Activated CD8-positive, alpha-beta memory T cell treated with anti-CD3 and anti-CD28 coated beads, Interleukin-2, amount 10 ng/mL, durations not matched to agents 7 days and 5 days (primary cell): ENCODE results near the gene STING1. TPM values are rescaled to one million over a fixed set of nuclear protein-coding genes. Genes with fewer than 3 reads are reported as not detected.

ENCODE experiments used
- ATAC-seq: fragments of 150-1000 bp; cut with Tn5 transposase; one replicate; pipeline ENCODE4 v1.10.0; 2021; ENCODE audit warnings: moderate library complexity
- CTCF ChIA-PET: fragments of 350-600 bp; sonication (Branson Sonifier 250); formaldehyde crosslinking; loops from one replicate; lab custom pipeline; 2021; ENCODE audit warnings: antibody characterized with exemption; lab: Charles Lee
- DNase-seq: peaks from one replicate; pipeline ENCODE4 v3.0.0-alpha.2; 2020
- H3K27ac Mint-ChIP-seq: one replicate; pipeline ENCODE4 v1.8.0; 2021; ENCODE audit warnings: mild to moderate bottlenecking, mixed read lengths
- H3K27me3 Mint-ChIP-seq: one replicate; pipeline ENCODE4 v1.8.0; 2021; ENCODE audit warnings: mixed read lengths
- H3K36me3 Mint-ChIP-seq: one replicate; pipeline ENCODE4 v1.8.0; 2021; ENCODE audit warnings: mild to moderate bottlenecking, mixed read lengths
- H3K4me1 Mint-ChIP-seq: one replicate; pipeline ENCODE4 v1.8.0; 2021; ENCODE audit warnings: mixed read lengths
- H3K4me3 Mint-ChIP-seq: one replicate; pipeline ENCODE4 v1.8.0; 2021; ENCODE audit warnings: mild to moderate bottlenecking, moderate library complexity, mixed read lengths
- H3K9me3 Mint-ChIP-seq: one replicate; pipeline ENCODE4 v1.8.0; 2022; ENCODE audit warnings: low read depth, mixed read lengths
- total RNA-seq, 2 experiments: library from RNA; stranded (reverse); gene quantifications; one replicate each; pipeline ENCODE4 v1.2.3, GENCODE V29; 2021

STING1 gene
- total RNA-seq, 2 experiments from 2014 or later, result 103 to 115 TPM

DNA sequence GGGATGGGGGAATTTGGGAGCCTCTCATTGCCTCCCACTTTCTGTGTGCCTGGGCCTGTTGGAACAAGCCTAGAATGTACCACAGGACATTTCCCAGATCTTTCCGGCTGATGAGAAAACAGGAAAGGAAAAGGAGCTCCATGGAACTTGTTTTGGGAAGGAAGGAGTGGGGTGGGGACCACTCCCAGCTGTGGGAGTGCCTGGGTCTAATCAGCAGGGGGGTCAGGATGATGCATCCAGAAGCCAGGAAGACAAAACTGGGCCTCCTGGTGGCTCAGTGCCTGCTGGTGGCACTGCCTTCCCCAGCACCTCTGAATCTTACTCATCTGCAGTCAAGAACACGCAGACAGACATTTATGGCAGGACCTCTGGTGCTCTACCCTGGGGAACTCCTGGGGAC lies 9.0 kb downstream of the STING1 start:
- ATAC-seq, result no peak

DNA sequence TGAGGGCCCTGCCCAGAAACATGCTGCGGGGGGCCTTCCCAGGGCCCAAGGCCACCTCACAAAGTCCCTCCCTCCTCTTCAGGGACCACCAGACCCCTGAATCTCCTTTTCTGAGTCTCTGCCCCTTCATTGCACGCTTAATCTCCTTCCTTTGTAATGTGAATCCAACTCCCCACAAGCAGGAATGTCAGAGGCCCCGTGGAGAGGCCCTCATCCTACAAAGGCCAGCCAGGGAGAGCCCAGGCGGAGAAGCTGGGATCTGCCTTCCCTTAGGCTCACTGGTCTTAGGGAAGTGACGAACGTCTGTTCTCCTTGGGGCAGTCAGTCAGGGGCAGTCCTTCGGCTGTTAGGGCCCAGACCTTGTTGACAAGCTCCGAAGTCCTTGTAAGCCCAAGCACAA lies 9.5 kb downstream of the STING1 start:
- H3K9me3 Mint-ChIP-seq, result no peaks in the 10 kb centered on the region
- H3K4me1 Mint-ChIP-seq, result peaks cover 71% of the 10 kb centered on the region
- no peak for DNase-seq
- H3K27ac Mint-ChIP-seq, result no peak overlapping the region
- CTCF ChIA-PET, result interaction anchor here (1.1 to 1.3 kb wide), 2 partner anchors 9 to 34 kb away, joined by 3 to 4 read pairs; partner anchors contain the start of genes DNAJC18 and STING1
- no peak overlapping the region for H3K4me3 Mint-ChIP-seq
- H3K36me3 Mint-ChIP-seq, result peaks cover 17% of the 10 kb centered on the region
- no peaks in the 10 kb centered on the region for H3K27me3 Mint-ChIP-seq
- no peak for ATAC-seq

More for the DNA sequence above, 9.0 kb downstream of the STING1 start:
- Mint-ChIP-seq H3K27me3 (no peaks in the 10 kb centered on the region), H3K4me1 (peaks cover 68% of the 10 kb centered on the region), H3K9me3 (no peaks in the 10 kb centered on the region), H3K27ac (no peak overlapping the region), H3K36me3 (peaks cover 19% of the 10 kb centered on the region), H3K4me3 (no peak overlapping the region)
- DNase-seq, result no peak
- CTCF ChIA-PET, result interaction anchor here (0.7 to 1.3 kb wide), 3 partner anchors 8 to 35 kb away, joined by 3 to 4 read pairs (median 3); partner anchors contain the start of genes DNAJC18 and STING1

DNA sequence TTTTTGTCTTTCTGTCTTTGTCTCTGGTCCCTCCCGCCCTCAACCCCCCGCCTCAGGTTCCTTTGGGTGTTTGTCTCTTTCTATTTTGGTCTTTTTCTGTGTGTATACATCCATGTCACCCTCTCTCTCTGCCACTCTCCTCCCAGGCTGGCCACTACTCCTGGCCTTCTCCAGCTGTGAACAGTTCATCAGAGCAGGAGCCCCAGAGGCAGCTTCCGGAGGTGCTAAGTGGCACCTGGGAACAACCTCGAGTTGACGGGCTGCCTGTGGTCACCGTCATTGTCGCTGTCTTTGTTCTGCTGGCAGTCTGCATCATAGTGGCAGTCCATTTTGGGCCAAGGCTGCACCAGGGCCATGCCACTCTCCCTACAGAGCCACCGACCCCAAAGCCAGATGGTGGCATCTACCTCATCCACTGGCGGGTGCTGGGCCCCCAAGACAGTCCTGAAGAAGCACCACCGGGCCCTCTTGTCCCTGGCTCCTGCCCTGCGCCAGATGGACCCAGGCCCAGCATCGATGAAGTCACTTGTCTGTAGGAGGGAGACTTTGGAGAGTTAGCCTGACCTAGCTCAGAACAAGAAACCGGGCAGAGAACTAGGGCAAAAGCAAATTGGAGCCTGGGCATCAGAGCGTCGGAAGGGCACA lies 10.1 kb downstream of the STING1 start:
- H3K9me3 Mint-ChIP-seq, result no peaks in the 10 kb centered on the region
- DNase-seq (no peak), ATAC-seq (no peak)
- peaks cover 13% of the 10 kb centered on the region for H3K36me3 Mint-ChIP-seq
- H3K27ac Mint-ChIP-seq, result peak overlapping the region; percentile 69
- H3K4me1 Mint-ChIP-seq, result peaks cover 69% of the 10 kb centered on the region
- no peaks in the 10 kb centered on the region for H3K27me3 Mint-ChIP-seq
- CTCF ChIA-PET, result interaction anchor here (1.1 to 1.3 kb wide), 2 partner anchors 9 to 33 kb away, joined by 3 to 4 read pairs; partner anchors contain the start of genes DNAJC18 and STING1
- peak overlapping the region; percentile 3 for H3K4me3 Mint-ChIP-seq

DNA sequence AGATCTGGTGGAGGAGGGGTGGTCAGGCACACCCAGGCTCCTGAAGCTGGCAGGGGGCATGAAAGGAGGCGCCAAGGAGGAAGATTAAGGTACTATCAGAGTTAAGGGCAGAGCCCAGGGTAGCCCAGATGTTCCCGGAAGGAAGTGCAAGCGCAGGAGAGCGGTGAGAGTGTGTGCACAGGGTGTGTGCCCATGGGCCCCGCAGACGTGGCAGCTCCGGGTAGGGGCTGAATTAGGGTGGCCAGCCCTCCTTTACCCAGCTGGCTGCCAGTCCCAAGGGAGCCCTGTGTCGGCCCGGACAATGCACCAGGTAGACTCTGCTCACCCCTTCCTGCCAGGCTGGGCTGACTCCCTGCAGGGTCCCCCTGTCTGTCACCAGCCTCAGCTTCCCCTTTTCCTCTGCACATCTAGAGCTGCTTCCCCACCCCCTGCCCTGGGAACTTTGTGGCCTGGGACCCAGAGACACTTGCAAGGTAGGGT lies 11.7 kb downstream of the STING1 start, which contains the start of gene SMIM33:
SMIM33 (plus strand) TSS at position 184 of the 480 bp plus-strand sequence; CDS start at position 302, 118 bp downstream.
- DNase-seq, result no peak
- peaks cover 9% of the 10 kb centered on the region for H3K36me3 Mint-ChIP-seq
- no peaks in the 10 kb centered on the region for H3K9me3 Mint-ChIP-seq
- peak; percentile 77 for ATAC-seq
- H3K4me3 Mint-ChIP-seq, result peak within 1 kb of the TSS; percentile 61
- H3K4me1 Mint-ChIP-seq, result peaks cover 63% of the 10 kb centered on the region
- CTCF ChIA-PET, result interaction anchor here (0.7 to 2.1 kb wide), 5 partner anchors 11 to 46 kb away, joined by 3 to 6 read pairs (median 4); partner anchors contain the start of gene DNAJC18
- H3K27ac Mint-ChIP-seq, result peak within 1 kb of the TSS; percentile 88
- no peaks in the 10 kb centered on the region for H3K27me3 Mint-ChIP-seq

DNA sequence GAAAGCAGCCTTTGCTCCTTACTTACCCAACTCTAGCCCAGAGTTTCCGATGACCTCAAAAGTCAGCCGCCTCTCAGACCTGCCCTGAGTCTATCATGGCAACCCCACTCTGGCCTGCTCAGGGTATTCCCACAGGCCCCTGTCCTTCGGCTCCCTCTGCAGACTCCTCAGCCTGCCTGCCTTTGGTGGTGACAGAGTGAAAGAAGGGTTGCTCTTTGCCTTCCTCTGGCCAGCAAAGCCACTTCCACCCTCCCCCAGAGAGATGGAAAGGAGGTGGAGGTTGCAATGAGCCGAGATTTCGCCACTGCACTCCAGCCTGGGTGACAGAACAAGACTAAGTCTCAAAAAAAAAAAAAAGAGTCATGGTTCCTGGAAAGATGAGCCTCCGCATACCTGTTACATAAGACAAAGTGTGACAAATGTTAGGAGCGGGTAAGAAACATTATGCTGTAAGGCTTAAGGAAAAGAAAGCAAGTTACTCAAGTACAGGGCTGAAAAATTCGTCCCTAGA lies 14.1 kb downstream of the STING1 start:
- Mint-ChIP-seq H3K27me3 (no peaks in the 10 kb centered on the region), H3K4me1 (peaks cover 40% of the 10 kb centered on the region), H3K36me3 (no peaks in the 10 kb centered on the region), H3K4me3 (no peak overlapping the region), H3K27ac (no peak overlapping the region), H3K9me3 (no peaks in the 10 kb centered on the region)
- DNase-seq, result no peak
- peak; percentile 42 for ATAC-seq
- CTCF ChIA-PET, result interaction anchor here (0.9 to 1.6 kb wide), 3 partner anchors 10 to 46 kb away, joined by 3 to 6 read pairs (median 3); no protein-coding TSS in a partner anchor

DNA sequence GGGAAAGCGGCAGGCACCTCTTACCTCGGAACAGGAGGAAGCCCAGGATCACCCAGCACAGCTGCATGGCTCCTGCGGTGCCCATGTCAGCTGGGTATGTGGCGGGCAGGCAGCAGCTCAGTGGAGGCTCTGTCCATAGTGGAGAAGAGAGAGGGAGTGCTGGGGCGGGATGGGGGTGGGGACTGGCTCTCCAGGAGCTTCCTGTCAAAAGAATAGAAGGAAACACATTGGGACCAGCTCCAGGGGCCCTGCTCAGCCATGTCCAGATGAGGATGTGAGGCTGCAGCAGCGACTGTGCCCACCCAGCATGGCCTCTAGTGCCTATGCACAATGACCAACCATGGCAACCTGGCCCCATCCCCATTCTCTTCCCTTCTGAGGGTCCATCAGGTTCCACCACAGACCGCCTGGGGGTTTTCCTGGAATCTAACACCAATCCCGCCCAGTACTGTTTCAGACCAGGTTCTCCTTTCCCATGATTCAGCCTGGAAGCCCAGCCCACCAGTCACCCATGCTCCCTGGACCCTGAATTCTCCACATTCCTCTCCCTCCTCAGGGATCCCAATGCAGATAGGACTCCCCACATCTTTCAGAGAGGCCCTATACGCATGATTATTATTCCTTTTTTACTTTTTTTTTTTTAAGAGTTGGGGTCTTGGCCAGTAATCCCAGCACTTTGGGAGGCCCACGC lies 19.8 kb downstream of the STING1 start, which contains the start of gene ECSCR:
ECSCR (minus strand) TSS at position 158 of the 691 bp plus-strand sequence; CDS start at position 85, 73 bp downstream.
- Mint-ChIP-seq H3K4me1 (peaks cover 35% of the 10 kb centered on the region), H3K36me3 (no peaks in the 10 kb centered on the region), H3K9me3 (no peaks in the 10 kb centered on the region), H3K4me3 (no peak within 1 kb of the TSS), H3K27me3 (no peaks in the 10 kb centered on the region), H3K27ac (no peak within 1 kb of the TSS)
- DNase-seq (no peak), ATAC-seq (no peak)
- CTCF ChIA-PET, result interaction anchor here (1.5 to 4.3 kb wide), 2 partner anchors 19 to 49 kb away, joined by 6 to 20 read pairs; partner anchors contain the start of gene STING1

DNA sequence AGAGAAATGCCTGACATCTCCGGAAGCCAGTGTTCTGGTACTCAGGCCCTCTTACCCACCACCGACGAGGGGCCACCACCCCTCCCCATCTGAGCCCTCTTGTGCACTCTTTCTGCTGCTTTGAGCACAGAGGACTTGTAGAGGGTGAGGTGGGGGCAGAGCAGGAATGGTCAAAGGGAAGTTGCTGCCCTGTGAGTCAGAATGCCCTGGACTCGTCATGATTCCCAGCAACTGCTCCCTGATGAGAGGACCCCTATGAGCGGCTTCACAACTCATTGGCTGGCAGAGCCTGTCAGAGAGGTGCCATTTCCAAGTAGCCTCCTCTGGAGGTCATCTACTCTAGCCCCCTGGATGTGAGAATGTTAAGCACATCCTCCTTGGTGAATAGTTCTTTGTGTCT lies 20.9 kb downstream of the STING1 start:
- no peak overlapping the region for H3K27ac Mint-ChIP-seq
- no peaks in the 10 kb centered on the region for H3K36me3 Mint-ChIP-seq
- DNase-seq (no peak), ATAC-seq (no peak)
- no peak overlapping the region for H3K4me3 Mint-ChIP-seq
- H3K4me1 Mint-ChIP-seq, result peaks cover 43% of the 10 kb centered on the region
- no peaks in the 10 kb centered on the region for H3K27me3 Mint-ChIP-seq
- H3K9me3 Mint-ChIP-seq, result no peaks in the 10 kb centered on the region
- CTCF ChIA-PET, result interaction anchor here (1.2 to 4.3 kb wide), 3 partner anchors 14 to 51 kb away, joined by 3 to 20 read pairs (median 3); no protein-coding TSS in a partner anchor

DNA sequence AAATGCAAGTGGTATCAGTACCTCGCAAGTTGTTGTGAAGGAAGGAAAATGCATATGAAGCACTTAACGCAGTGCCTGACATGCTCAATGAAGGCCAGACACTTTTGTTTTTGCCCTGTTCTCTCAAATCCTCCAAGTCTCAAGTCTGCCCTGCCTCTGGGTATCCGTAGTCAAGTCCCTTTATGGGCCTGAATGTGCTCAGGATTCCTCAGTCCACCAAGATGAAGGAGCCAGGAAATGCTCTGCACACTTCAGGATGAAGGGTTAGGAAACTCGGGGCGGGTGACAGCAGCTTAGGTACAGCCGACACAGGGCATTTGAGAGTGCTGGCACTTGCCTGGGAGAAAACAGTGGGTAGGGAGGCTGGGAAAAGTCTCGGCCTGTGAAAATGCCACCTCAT lies 21.4 kb downstream of the STING1 start:
- H3K36me3 Mint-ChIP-seq, result no peaks in the 10 kb centered on the region
- ATAC-seq (no peak), DNase-seq (no peak)
- H3K27ac Mint-ChIP-seq, result no peak overlapping the region
- H3K4me1 Mint-ChIP-seq, result peaks cover 48% of the 10 kb centered on the region
- no peak overlapping the region for H3K4me3 Mint-ChIP-seq
- CTCF ChIA-PET, result interaction anchor here (1.2 to 4.3 kb wide), 5 partner anchors 14 to 51 kb away, joined by 3 to 20 read pairs (median 3); no protein-coding TSS in a partner anchor
- no peaks in the 10 kb centered on the region for H3K9me3 Mint-ChIP-seq
- H3K27me3 Mint-ChIP-seq, result no peaks in the 10 kb centered on the region

DNA sequence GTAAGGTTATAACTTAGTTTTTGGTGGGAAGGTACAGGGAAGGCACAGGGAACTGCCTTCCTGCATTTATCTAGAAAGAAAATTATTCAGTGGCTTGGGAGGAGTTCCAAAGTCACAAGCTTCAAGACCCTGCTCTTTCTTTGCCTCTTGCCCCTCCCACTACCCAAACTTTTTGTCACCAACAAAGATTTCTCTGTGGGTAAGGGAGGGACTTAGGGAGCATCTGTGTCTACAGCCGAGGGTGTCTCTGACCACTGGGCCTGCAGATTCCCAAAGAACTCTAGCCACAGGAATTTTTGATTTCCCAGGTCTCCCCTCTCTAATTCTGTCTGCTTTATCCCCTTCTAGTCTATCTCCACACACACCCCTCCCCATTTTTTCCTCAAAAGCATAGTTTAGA lies 22.1 kb downstream of the STING1 start:
- H3K27ac Mint-ChIP-seq, result peak overlapping the region; percentile 86
- H3K4me1 Mint-ChIP-seq, result peaks cover 50% of the 10 kb centered on the region
- H3K36me3 Mint-ChIP-seq, result no peaks in the 10 kb centered on the region
- H3K4me3 Mint-ChIP-seq, result no peak overlapping the region
- H3K27me3 Mint-ChIP-seq, result no peaks in the 10 kb centered on the region
- ATAC-seq (no peak), DNase-seq (no peak)
- no peaks in the 10 kb centered on the region for H3K9me3 Mint-ChIP-seq
- CTCF ChIA-PET, result interaction anchor here (0.7 to 4.3 kb wide), 8 partner anchors 10 to 250 kb away, joined by 3 to 20 read pairs (median 4); partner anchors contain the start of gene SMIM33

DNA sequence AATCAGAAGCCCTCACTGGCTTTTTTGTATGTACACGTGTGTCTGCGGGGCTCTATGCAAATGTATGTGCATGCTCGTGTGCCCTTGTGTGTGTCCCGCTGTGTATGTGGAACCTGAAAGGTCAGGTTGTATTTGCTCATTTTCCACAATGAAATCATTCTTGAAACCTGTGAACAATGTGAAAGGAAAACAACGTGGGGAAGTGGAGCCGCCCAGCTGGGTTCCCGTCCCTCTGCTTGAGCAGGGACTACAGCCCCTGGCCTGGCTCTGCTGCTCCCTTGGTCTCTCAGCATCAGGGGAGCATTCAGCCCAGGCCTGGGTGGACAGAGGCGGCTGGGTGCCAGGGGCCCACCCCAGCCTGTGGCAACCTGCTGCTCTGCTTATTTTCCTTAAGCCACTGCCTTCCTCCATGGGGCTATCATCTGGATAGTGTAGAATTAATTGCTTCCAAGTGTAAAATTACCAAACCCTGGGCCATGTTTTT lies 23.1 kb downstream of the STING1 start:
- CTCF ChIA-PET, result interaction anchor here (1.2 to 4.3 kb wide), 10 partner anchors 9 to 251 kb away, joined by 3 to 20 read pairs (median 6); partner anchors contain the start of gene SMIM33
- peaks cover 57% of the 10 kb centered on the region for H3K4me1 Mint-ChIP-seq

DNA sequence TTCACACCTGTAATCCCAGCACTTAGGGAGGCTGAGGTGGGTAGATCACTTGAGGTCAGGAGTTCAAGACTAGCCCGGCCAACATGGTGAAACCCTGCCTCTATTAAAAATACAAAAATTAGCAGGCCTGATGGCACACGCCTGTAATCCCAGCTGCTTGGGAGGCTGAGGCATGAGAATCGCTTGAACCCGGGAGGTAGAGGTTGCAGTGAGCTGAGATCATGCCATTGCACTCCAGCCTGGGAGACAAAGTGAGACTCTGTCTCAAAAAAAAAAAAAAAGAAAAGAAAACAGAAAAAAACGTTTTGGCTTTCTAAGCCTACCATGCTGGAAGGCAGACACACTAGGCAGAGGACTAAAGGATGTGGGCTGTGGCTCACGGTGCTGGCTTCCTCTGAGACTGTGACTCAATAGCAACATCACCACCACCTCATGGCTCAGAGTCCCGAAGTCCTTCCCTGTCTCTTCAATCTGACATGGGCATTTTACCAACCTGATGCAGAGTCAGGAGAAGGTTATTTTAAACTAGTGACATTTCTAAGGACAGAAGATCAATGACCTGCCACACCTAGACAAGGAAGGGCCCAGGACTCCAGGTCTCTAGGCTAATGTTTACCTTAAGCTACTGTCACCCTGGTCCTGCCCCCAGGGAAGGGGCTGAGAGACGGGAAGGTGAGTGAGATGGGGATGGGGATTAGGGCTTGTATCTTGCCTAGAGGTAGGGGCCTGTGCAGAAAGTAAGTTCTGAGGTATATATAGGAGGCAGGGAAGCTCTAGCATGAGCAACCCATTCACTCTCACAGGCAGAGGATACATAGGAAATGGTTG lies 23.8 kb downstream of the STING1 start:
- DNase-seq, result peak; percentile 96
- no peaks in the 10 kb centered on the region for H3K9me3 Mint-ChIP-seq

More for the DNA sequence above, 23.1 kb downstream of the STING1 start:
- Mint-ChIP-seq H3K27ac (peak overlapping the region; percentile 86), H3K9me3 (no peaks in the 10 kb centered on the region), H3K36me3 (no peaks in the 10 kb centered on the region), H3K4me3 (peak overlapping the region; percentile 51), H3K27me3 (no peaks in the 10 kb centered on the region)
- peak; percentile 55 for DNase-seq
- ATAC-seq, result peak; percentile 7

More for the DNA sequence above, 23.8 kb downstream of the STING1 start:
- CTCF ChIA-PET, result interaction anchor here (0.7 to 4.3 kb wide), 23 partner anchors 8 to 307 kb away, joined by 3 to 20 read pairs (median 4); partner anchors contain the start of genes DNAJC18 and STING1
- Mint-ChIP-seq H3K4me1 (peaks cover 63% of the 10 kb centered on the region), H3K4me3 (peak overlapping the region; percentile 51), H3K27me3 (no peaks in the 10 kb centered on the region), H3K36me3 (no peaks in the 10 kb centered on the region), H3K27ac (peak overlapping the region; percentile 86)
- ATAC-seq, result peak; percentile 86
